HG03432 (cell line): ENCODE results near the gene ZBTB11.
"Not testable (repeated sequence)": the region's sequence is repeated elsewhere in the genome, so short reads cannot be mapped to it uniquely, and the experiment has no call there.

Experiments used
- ATAC-seq: cut with Tn5 transposase; IDR thresholded peaks from one replicate; pipeline ENCODE4 v1.9.1; 2021; ENCODE audit warnings: mild to moderate bottlenecking, moderate library complexity; ENCODE audit not compliant: unreplicated experiment

Gene ZBTB11, protein sequence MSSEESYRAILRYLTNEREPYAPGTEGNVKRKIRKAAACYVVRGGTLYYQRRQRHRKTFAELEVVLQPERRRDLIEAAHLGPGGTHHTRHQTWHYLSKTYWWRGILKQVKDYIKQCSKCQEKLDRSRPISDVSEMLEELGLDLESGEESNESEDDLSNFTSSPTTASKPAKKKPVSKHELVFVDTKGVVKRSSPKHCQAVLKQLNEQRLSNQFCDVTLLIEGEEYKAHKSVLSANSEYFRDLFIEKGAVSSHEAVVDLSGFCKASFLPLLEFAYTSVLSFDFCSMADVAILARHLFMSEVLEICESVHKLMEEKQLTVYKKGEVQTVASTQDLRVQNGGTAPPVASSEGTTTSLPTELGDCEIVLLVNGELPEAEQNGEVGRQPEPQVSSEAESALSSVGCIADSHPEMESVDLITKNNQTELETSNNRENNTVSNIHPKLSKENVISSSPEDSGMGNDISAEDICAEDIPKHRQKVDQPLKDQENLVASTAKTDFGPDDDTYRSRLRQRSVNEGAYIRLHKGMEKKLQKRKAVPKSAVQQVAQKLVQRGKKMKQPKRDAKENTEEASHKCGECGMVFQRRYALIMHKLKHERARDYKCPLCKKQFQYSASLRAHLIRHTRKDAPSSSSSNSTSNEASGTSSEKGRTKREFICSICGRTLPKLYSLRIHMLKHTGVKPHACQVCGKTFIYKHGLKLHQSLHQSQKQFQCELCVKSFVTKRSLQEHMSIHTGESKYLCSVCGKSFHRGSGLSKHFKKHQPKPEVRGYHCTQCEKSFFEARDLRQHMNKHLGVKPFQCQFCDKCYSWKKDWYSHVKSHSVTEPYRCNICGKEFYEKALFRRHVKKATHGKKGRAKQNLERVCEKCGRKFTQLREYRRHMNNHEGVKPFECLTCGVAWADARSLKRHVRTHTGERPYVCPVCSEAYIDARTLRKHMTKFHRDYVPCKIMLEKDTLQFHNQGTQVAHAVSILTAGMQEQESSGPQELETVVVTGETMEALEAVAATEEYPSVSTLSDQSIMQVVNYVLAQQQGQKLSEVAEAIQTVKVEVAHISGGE

DNA sequence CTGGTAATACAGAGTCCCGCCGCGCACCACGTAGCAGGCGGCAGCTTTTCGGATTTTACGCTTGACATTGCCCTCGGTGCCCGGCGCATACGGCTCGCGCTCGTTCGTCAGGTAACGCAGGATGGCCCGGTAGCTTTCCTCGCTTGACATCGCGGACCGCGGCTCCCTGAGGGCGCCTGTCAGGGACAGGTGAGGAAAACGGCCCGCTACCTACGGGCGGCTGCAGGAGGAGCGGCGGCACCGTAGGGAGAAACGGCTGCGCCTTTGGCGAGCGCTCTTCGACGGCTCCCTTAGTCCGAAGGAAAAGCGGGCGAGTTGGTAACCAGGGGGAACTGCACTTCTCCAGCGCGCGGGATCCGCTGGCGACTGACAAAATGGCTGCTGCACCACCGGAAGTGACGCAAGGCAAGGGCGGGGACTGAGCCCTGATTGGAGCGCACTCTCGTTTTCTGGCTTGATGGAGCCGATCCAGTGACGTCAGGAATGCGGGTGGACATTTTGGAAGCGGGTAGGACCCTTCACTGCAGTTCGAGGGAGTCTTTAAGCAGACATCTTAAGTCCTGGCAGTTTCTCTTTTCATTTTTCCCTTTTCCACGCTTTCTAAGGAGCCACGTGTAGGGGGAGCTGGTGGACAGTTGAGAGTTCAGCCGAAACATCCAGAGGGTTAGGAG lies at the start of gene ZBTB11:
TSS of gene ZBTB11 (minus strand) at position 368 of the 671 bp plus-strand sequence. CDS start at position 150, 218 bp downstream.
- peak; percentile 72 for ATAC-seq

DNA sequence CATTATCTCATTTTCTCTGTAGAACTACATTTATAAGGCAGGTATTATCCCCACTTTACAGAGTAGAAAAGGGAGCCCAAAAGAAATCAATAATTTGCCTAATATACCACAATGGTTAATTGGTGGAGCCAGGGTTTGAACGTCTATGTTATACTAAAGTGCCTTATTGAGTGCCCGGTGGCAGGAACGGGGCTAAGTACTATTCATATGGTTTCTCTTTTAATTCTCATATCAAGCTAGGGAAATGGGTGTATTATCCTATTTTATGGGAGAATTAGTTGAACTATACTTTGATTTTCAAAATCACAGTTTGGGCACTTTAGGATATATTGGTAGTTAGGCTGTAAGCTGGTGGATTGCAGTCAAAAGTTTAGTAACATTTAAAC lies 49.0 kb upstream of the ZBTB11 start:
- ATAC-seq: no peak

DNA sequence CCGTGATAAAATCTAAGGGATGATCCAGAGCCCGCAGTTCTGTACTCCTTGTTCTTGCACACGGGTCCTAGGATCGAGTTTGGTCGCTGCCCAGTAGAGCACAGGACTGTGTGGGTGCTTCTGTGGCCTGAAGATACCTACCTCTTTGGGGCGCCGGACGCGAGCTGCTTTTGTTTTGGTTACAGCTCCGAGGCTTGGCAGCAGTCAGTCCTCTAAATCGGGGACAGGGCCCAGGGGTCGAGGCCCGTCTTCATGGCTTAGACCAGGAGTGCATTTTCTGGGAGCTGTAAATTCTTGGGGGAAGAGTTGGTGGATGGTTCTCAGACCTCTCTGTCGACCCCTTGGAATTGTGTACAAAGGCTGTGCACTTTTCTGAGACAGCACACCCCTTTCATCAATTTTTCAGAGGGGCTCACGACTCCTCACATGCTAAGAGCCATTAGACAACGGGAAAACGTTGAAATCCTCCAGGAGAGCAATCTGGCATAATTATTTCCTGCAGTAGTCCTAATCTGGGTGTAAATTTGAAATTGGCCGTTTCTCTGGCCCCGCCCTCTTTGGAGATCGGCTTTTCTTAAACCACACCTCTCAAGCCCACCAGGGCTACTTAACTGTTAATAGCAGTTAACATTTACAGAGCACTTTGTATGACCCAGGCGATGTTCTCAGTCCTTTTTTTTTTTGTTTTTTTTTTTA lies 48.4 kb upstream of the ZBTB11 start:
- peak; percentile 15 for ATAC-seq

DNA sequence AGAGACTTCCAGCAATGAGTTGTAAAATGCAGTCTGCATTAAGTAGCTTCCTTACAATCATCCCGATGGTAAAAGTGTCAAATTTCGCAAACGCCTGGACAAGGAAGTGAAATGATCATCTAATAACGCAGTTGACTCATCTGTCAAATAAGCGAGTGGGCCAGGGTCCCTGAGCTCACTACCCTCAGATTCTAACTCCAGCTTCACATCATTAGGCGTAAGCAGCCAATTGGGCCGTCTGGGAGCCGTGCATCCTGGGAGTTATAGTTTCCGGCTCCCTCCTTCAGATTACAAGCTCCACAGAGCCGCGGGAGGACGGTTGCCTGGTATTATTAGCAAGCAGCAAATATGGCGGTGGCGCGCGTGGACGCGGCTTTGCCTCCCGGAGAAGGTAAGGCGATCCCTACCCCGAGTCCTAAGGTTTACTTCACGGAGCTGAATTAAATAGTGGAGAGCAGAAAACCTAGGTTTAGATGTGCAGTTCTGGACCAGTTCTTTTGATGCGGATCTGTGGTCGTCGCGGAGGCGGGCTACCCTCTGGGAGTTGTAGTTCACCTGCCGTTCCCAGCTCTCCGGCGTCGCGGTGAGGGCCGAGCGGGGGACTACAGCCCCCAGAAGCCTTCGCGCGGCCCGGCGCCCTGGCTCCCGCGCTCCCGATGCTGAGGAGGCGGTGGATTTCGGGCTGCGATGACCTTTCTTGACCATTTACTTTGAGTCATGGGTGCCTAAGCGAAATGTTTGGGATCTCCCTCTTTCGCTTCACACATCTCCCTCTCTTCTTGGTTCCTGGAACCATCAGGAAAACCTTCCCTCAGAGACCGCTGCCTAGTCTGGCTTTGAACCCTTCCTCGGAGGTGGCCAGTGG lies 47.6 kb upstream of the ZBTB11 start, which contains the start of gene CEP97:
TSS of gene CEP97 (plus strand) at position 286 of the 865 bp plus-strand sequence. CDS start at position 349, 63 bp downstream.
- ATAC-seq: peak; percentile 94

DNA sequence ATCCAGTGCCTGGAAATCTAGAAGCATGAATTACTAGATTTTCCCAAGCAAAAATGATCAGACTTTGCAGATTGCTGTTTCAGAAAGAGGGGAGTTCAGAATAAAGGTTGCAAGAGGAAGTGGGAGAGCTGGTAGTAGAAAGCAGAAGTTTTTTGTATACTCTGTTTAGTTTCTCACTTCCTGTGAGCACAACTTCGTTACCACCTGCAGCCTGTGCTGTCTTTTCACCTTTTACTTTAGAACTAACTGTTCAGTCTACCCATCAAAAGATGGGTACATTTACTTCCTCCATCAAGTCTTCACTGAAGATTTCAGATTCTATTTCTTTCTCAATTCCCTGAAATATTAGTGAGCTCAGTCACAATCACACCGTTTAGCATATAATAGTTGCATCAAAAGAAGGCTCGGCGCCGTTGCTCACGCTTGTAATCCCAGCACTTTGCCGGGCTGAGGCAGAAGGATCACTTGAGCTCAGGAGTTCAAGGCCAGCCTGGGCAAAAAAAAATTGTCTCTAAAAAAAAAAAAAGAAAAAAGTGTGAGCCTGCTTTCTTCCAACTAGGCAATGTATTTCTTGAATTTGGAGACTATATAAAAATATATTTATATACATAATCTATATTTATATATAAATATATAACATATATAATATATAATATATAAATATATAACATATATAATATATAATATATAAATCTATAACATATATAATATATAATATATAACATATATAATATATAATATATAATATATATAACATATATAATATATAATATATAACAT lies 45.7 kb upstream of the ZBTB11 start:
- ATAC-seq: peak; percentile 48

DNA sequence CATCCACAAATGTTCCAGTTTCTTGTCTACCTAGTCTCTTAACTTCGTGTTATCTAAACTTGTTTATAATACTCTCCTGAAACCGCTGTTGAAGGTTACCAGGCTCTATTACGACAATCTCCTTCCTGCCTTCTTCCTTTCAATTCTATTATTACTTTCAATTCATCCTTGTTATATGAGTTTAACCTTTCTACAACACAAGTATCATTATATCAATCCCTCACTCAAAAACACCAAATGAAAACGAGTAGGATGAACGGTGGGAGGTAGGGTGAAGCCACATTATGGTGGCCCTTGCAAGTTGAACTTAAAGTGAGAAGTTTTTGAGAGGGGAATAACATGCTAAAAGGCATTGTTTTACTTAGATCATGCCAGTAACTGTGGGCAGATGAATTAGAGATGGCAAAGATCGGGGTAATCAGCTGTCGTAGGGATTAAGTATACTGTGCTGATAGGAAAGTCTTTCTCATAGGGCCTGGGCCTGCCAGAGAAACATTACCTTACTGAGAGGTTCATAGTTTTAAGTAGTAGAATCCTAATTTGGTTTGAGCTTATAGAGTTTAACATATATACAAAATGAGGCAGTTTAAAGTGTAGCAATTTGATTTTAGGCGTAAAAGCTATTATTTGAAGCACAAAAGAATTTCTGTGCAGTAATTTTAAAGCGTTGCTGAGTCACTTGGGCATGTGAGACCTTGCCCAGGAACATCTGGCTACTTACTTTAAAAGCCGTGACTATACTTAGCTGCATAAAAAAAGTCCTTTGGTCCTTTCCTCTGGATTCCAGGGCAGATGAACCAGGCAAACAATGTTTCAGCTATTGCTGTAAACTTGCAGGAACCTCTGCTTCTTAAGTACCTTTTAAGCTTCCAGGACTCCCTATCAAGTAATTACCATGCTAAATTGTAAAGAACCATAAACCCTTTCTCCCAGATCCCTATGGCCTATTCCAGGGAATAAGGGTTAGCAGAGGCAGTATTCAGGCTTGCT lies 44.2 kb upstream of the ZBTB11 start:
- ATAC-seq: no peak

DNA sequence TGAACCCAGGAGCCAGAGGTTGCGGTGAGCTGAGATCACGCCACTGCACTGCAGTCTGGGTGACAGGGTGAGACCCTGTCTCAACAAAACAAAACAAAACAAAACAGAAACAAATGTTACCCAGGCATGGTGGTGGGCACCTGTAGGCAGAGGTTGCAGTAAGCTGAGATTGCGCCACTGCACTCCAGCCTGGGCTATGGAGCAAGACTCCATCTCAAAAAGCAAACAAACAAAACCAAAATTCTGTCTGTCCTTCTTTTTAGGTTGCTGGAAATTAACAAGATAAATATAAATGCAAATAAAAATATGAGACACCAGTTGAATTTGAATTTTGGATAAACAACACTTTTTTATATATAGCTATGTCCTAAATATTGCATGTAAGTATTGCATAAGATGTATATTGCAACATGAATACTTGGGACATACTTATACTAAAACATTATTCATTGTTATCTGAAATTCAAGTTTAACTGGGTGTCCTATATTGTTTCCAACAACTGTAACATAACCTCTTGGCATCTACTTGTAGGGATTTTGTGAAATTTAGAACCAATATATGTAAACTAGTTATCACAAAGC lies 42.8 kb upstream of the ZBTB11 start:
- ATAC-seq: no peak

DNA sequence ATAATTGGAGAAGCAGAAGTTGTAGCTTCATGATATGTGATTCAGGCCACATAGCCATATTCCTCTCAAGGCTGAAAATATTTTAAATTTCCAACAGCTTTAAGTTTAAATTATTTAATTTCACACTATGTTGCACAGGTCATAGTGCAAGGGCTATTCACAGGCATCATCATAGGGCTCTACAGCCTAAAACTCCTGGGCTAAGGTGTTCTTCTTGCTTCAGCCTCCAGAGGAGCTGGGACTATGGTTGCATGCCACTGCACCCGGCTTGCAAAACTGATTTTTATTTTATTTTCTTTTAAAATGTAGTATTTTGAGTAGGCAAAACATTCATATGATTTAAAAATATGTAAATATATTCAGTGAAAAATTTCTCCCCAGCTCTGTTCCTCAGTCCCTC lies 41.5 kb upstream of the ZBTB11 start:
- no peak for ATAC-seq

DNA sequence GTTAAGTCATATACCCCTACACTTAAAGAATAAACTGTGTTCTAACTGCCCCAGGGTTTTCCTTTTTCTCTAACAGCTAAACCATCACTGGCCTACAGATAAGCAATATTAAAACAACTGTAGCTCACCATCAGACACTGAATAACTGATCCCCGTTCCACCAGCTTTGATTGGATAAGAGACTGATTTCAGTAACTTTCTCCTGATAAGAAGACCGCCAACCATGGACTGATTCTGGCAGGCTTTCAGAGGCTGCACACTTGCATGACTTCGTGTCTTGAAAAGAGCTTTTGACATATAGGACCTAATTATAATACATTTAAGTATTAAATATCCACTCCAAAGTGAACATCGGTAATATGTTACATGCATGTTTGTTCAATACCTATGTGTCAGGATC lies 32.2 kb upstream of the ZBTB11 start:
- no peak for ATAC-seq

DNA sequence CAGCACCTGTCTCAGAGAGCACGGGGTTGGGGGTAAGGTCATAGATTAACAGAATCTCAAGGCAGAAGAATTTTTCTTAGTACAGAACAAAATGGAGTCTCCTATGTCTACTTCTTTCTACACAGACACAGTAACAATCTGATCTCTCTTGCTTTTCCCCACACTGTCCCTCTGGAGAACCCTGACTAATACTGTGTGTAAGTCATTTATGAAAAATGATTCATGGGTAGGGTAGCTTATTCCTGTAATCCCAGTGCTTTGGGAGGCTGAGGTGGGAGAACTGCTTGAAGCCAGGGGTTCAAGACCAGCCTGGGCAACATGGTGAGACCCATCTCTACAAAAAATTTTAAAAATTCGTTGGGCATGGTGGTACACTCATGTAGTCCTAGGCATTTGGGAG lies 27.7 kb upstream of the ZBTB11 start:
- ATAC-seq: not testable (repeated sequence)

DNA sequence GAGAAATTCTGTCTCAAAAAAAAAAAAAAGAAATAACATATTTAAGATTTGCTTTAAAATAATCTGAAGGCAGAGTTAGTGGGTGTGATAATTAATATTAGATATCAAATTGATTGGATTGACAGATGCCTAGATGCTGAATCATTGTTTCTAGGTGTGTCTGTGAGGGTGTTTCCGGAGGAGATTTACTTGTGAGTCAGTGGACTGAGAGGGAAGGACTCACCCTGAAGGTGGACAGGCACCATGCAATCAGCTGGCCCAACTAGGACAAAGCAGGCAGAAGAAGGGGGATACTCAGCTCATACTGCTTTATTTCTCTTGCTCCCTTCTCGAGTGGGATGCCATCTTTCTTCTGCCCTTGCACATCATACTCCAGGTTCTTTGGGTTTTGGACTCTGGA lies 26.2 kb upstream of the ZBTB11 start:
- ATAC-seq: no peak

DNA sequence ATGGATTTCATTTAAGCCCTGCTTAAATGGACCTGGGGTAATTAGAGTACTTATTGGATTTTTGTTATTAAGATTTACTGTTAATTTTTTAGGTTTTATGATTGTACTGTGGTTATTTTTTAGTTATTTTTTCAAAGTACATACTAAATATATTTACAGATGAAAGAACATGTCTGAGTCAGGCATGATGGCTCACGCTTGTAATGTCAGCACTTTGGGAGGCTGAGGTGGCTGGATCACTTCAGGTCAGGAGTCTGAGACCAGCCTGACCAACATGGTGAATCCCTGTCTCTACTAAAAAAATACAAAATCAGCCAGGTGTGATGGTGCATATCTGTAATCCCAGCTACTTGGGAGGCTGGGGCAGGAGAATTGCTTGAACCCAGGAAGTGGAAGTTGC lies 25.8 kb upstream of the ZBTB11 start:
- ATAC-seq: no peak

DNA sequence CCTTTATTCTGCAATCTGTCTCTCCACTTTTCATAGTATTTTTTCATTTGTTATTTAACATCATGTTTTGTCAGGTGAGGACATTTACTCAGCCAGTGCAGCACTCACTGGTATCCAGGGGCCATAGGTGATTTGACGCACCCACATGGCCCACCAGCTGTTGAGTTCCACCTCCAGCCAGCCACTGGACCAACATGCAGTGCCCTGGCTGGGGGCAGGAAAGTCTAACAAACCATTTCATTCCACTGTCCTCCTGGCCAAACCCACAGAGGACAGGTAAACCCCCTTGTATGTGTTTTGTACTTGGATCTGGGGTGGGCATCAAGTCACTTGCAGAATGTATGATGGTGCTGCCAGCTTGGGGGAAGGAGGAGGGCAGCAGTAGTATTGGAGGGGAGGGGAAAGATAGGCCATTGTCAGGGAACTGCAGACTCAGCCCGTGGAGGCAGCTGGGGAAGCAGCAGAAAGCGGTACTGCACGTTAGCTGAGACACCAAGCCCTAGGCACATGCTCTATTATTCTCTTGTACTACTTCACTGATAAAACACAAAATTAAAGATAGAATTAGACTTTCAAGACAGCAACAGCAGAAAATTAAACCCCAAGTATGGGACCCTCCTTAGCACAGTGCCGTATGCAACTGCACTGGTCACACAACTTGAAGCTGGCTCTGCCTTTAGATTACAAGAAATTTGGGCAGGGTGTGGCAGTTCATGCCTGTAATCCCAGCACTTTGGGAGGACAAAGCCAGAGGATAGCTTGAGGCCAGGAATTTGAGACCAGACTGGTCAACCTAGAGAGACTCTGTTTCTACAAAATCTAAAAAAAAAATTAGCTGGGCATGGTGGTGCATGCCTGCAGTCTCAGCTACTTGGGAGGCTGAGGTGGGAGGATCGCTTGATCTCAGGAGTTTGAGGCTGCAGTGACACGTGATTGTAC lies 25.0 kb upstream of the ZBTB11 start:
- ATAC-seq: no peak

DNA sequence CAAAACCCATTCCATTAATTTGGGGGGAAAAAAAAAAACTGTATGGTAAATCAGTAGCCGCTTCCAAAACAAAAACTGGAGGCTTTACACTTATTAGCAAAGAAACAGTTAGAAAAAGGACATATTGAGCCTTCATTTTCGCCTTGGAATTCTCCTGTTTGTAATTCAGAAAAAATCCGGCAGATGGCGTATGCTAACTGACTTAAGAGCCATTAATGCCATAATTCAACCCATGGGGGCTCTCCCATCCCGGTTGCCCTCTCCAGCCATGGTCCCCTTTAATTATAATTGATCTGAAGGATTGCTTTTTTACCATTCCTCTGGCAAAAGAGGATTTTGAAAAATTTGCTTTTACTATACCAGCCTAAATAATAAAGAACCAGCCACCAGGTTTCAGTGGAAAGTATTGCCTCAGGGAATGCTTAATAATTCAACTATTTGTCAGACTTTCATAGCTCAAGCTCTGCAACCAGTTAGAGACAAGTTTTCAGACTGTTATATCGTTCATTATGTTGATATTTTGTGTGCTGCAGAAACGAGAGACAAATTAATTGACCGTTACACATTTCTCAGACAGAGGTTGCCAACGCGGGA lies 18.9 kb upstream of the ZBTB11 start:
- no peak for ATAC-seq

DNA sequence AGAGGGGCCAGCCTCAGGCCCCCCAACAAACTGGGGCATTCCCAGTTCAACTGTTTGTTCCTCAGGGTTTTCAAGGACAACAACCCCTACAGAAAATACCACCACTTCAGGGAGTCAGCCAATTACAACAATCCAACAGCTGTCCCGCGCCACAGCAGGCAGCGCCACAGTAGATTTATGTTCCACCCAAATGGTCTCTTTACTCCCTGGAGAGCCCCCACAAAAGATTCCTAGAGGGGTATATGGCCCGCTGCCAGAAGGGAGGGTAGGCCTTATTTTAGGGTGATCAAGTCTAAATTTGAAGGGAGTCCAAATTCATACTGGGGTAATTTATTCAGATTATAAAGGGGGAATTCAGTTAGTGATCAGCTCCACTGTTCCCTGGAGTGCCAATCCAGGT lies 17.9 kb upstream of the ZBTB11 start:
- not testable (repeated sequence) for ATAC-seq

DNA sequence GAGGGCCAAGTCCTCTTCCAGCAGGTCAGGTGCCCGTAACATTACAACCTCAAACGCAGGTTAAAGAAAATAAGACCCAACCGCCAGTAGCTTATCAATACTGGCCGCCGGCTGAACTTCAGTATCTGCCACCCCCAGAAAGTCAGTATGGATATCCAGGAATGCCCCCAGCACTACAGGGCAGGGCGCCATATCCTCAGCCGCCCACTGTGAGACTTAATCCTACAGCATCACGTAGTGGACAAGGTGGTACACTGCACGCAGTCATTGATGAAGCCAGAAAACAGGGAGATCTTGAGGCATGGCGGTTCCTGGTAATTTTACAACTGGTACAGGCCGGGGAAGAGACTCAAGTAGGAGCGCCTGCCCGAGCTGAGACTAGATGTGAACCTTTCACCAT lies 16.6 kb upstream of the ZBTB11 start:
- ATAC-seq: peak; percentile 68
